Testis (tissue), 2 donors: ENCODE measurements around the gene NFATC2.

Experiments
- POLR2A ChIP-seq: fragments of 450-650 bp; IDR thresholded peaks from one replicate; pipeline ENCODE4 v1.6.1; 2017; ENCODE audit warnings: antibody characterized with exemption, mild to moderate bottlenecking, moderate library complexity
- TF ChIP-seq, protein P1 (sequence below), 3 experiments: fragments of 450-650 bp in 2 of 3; fragments of 200-600 bp in 1 of 3; sonication (generic) in 1 of 3; IDR thresholded peaks; one replicate each; pipeline ENCODE4 v1.5.1; 2016 to 2019; ENCODE audit warnings: antibody characterized with exemption in 3 of 3, mild to moderate bottlenecking in 2 of 3, moderate library complexity in 1 of 3

DNA sequence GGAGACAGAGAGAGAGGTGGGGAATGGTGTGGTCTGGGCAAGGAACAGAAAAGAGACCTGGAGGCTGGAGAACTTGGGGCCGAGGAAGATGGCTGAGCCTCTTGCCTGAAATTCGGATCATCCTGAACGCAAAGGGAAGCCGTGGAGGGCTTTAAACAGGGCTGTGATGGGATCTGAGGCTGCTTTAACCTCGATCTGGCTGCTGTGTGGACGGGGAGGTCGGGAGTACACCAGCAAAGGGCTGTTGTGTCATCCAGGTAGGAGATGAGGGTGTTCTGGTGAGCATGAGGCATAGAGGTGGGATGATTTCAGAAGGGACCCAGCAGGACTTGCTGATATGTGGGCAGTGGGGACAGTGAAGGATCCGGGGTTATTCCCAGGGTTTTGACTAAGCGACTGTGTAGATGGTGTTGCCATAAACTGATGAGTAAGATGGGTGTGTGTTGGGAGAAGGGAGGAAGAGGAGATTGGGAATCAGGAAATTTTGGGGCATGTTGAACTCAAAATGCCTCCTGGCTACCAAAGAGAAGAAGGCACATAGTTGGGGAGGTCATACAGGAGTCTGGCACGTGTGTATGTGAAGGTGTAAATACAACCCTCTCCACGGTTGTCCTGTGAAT, 158.5 kb downstream of the NFATC2 start:
- TF ChIP-seq, protein P1, sequence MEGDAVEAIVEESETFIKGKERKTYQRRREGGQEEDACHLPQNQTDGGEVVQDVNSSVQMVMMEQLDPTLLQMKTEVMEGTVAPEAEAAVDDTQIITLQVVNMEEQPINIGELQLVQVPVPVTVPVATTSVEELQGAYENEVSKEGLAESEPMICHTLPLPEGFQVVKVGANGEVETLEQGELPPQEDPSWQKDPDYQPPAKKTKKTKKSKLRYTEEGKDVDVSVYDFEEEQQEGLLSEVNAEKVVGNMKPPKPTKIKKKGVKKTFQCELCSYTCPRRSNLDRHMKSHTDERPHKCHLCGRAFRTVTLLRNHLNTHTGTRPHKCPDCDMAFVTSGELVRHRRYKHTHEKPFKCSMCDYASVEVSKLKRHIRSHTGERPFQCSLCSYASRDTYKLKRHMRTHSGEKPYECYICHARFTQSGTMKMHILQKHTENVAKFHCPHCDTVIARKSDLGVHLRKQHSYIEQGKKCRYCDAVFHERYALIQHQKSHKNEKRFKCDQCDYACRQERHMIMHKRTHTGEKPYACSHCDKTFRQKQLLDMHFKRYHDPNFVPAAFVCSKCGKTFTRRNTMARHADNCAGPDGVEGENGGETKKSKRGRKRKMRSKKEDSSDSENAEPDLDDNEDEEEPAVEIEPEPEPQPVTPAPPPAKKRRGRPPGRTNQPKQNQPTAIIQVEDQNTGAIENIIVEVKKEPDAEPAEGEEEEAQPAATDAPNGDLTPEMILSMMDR (IDR thresholded peaks at IDR 0.05), result no peak
- TF ChIP-seq POLR2A, result no peak
